Stimulated activated CD8-positive, alpha-beta memory T cell treated with anti-CD3 and anti-CD28 coated beads, Interleukin-7, amount 100 ng/mL, for 4 hours (primary cell): ENCODE results near the gene ARVCF.

Source experiments
- DNase-seq, 2 donors: peaks; one replicate each; pipeline ENCODE4 v3.0.0-alpha.2; 2020; ENCODE audit warnings: low read depth in 2 of 2

The ARVCF gene

GRCh38 chr22:19974268-19974861 lies 42.3 kb downstream of the ARVCF start:
- no peak for DNase-seq

GRCh38 chr22:19973551-19974267 lies 42.9 kb downstream of the ARVCF start:
- DNase-seq, result no peak

GRCh38 chr22:19972652-19973550 lies 43.7 kb downstream of the ARVCF start:
- no peak for DNase-seq

- no peak for DNase-seq
These were observed 44.4 kb downstream of the ARVCF start for GRCh38 chr22:19972251-19972650.

- no peak for DNase-seq
These were observed 45.1 kb downstream of the ARVCF start for GRCh38 chr22:19971276-19972124.

GRCh38 chr22:19970479-19971275 lies 45.9 kb downstream of the ARVCF start:
- peak; percentile 45 to 59 for DNase-seq

- DNase-seq, result no peak
These were observed 46.6 kb downstream of the ARVCF start for GRCh38 chr22:19970031-19970478.

GRCh38 chr22:19969141-19969928 lies 47.3 kb downstream of the ARVCF start:
- DNase-seq, result no peak

- no peak for DNase-seq
These were observed 48.2 kb downstream of the ARVCF start for GRCh38 chr22:19968450-19968891.

GRCh38 chr22:19967850-19968449 lies 48.7 kb downstream of the ARVCF start:
- DNase-seq, result no peak

GRCh38 chr22:19966908-19967750 lies 49.5 kb downstream of the ARVCF start:
- DNase-seq, result no peak

- no peak for DNase-seq
These were observed 50.6 kb downstream of the ARVCF start for GRCh38 chr22:19965771-19966709.

- no peak for DNase-seq
These were observed 51.8 kb downstream of the ARVCF start for GRCh38 chr22:19964701-19965386.

- no peak for DNase-seq
These were observed 52.6 kb downstream of the ARVCF start for GRCh38 chr22:19963863-19964642.

- DNase-seq, result no peak
These were observed 53.5 kb downstream of the ARVCF start for GRCh38 chr22:19962909-19963806.
